GM19438 (cell line): ENCODE results near the gene TPD52L2.
"Not testable (repeated sequence)": the region's sequence is repeated elsewhere in the genome, so short reads cannot be mapped to it uniquely, and the experiment has no call there.

Experiments
- ATAC-seq: cut with Tn5 transposase; IDR thresholded peaks from one replicate; pipeline ENCODE4 v1.9.1; 2021; ENCODE audit warnings: low read depth; ENCODE audit not compliant: unreplicated experiment

TPD52L2 gene

DNA sequence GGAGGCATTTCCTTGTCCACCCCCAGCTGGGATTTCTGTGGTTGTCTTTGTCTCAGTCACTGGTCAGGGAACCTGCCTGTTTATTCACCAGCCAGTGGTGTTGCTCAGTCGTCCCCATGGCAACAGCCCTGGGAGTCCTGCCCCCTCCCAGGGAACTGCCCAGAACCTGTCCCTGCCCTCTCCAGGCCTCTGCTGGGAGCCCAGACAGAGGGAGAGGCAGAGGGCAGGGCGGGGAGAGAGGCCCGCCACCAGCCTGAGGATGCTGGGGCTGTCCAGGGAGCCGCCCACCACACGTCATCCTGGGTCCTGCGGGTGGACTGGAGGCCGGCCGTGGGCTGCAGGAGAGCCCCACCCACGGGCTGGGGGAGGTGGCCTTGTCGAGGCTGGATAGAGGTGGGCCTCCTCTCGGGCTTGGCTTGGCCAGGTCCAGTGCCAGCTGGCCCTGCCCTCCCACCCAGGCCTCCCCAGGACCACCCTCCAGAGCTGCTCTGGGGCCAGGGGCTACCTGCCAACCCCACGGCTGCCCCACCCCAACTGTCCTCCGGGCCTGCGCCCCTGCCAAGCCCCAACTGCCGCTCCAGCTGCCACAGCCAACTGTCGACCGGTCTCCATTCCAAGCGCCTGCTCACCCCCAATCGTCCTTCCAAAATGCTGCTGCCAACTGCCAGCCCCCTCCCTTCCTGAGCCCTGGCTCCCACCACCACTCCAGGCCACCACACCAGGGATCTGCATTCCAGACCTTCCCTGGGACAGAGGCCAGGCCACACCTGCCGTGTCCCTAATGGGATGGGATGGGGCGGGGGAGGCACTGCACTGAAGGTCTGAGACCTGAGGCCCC lies 29.8 kb upstream of the TPD52L2 start:
- no peak for ATAC-seq

DNA sequence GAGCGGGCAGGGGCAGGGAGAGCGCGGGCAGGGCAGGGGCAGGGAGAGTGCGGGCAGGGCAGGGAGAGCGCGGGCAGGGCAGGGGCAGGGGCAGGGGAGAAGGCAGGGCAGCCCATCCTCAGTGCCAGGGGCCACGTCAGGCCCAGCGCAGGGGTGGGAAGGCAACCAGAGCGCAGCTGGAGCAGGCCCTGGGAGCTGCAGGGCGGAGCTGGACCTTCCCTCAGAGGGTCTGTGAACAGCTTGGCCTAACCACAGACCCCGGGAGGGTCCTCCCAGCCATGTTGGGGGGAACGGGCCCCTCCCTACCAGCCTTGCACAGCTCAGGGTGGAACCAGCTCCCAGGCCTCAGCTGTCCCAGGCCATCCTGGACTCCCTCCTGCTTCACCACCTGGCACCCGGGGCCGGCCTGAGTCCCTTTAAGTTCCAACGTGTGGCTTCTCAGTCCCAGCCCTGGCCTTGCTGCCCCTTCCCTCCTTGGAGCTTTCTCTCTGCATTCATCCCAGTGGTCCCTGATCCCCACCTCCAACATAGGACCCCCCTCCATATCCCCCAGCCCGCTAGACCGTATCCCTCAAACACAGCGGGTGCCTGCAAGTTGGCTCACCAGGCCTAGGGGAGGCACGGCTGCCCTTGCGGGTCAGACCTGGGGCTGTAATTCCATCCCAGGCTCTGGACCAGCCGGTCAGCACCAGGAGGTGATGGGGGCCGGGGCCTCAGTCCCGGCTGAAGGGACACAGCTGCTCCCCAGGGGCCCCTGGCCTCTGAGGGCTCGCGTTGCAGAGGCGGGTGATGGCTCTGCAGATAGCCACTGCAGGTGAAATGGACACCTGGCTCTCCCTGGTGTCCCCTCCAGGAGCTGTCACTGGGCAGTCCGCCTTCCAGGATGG lies 28.4 kb upstream of the TPD52L2 start:
- no peak for ATAC-seq

DNA sequence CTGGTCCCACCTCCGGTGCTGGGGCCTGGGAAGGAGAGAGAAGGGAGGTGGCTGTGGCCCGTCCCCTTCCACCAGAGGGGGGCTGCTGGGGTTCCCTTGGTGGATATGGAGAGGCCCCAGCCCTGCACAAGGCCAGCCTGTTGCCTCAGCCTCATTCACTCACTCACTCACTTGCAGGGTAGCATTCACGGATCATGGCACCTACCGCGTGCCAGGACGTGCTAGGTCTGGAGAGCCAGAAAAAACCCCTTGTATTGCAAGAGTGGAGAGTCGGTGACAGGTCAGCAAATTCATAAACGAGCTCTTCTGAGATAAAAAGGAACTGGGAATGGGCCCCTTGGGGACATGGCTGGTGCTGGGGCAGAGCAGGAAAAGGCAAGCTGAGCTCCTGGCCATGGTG lies 27.6 kb upstream of the TPD52L2 start:
- no peak for ATAC-seq

DNA sequence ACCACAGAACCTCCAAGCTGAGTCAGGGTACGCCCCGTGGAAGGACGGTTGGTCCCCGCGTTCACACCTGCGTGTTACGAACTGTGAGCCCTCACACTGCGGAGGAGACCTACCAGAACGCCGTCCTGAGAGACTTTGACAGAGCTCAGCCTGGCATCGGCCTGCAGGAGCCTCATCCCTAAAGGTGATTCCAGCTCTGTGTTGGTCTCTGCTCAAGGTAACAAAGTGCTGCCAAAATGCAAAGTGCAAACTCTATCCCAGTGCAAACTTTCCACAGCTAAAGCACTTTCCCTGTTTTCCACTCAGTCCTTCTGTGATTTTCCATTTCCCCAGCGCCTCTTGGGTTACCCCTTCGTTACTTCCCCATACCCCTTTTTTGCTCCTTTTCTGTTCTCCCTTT lies 25.4 kb upstream of the TPD52L2 start:
- ATAC-seq = no peak

DNA sequence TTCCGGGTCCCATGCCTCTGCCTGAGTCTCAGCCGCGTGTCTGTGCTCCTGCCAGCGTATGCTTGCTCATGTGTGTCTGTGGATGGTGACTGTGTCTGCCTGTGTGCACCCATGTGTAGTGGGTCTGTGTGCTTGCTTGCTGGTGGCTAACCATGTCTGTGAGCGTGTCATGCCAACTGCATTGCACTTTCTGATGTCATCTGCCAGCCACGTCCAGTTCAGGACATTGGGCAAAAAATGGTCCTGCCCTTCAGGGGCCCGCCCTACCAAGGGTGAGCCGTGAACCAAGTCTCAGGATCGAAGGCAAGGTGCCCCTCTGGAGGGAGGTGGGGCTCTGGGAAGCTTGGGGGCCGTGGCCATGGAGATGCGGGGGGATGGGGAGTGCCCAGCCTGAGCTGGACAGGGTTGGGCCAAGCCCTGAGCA lies 24.7 kb upstream of the TPD52L2 start:
- no peak for ATAC-seq

DNA sequence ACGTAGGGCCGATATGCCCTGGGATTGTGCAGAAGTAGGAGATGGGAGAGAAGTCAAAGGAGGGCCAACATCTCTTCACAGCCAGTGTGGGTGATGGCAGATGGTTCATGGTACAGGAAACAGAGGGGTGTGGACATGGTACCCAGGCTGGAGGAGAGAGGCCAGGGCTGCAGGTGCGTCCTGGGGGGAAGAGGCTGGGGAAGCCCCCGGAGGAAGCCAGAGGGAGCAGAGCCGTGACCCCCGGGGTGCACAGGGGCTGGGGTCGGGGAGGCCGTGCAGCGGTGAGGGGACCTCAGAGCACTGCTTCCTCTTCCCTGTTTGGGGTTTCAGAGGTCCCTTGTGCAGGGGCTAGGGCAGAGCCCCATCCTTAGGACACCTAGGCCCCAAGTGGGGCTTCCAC lies 22.8 kb upstream of the TPD52L2 start:
- ATAC-seq = no peak

DNA sequence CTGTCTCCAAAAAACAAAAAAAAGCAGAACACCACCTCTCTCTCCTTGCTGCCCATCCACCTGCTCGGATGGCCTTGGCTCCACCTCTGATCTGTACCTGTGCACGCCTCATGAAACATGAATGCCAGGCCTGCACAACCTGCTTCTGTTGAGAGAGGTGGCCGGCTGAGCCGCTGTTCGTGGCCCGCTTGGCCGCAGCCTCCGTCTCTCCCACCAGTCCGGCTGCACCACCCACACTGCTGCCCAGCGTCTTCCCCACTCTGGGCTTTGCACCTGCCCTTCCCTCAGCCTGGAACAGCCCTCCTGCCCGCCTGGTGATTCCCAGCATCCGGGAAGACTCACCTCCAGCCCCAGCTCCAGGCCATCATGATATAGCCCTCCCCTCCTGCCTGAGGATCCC lies 21.8 kb upstream of the TPD52L2 start:
- no peak for ATAC-seq

DNA sequence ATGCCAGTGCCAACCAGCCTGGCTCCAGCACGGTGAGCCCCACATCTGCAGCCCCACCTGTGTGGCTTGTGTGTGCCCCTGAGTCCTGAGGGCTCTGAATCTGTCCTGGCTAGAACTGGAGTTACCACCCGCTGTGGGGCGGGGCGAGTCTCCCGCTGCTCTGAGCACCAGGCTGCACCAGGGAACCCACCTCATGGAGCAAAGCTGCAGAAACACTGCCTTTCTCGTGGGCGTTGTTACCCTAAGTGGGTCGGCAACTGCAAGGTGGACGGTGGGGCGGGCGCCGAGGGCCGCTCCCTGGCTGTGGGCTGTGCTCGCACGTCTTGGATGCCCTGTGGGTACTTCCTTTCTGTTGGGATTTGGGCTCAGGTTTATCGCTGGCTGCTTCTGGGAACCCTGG lies 21.3 kb upstream of the TPD52L2 start:
- ATAC-seq = no peak

DNA sequence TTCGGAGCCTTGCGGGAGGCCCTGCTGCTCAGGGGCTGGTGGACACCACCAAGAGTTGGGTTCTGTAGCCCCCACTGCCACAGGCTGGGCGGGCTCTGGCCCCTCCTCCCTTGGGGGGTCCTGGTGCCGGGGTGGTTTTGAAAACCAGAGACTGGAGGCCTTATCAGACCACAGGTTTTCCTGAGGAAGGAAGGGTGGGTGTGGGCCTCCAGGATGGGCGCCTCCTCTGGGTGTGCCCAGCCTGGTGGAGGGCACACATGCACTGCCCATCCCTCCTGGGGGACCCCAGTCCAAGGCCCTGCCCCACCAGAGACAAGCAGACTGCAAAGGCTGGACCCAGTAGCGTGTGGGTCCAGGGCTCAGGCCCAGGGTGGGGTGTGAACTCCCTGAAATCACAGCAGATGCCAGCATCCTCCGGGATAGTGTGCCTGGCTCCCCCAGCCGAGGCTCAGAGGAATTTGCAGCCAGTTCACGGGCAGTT lies 20.5 kb upstream of the TPD52L2 start:
- ATAC-seq = no peak

DNA sequence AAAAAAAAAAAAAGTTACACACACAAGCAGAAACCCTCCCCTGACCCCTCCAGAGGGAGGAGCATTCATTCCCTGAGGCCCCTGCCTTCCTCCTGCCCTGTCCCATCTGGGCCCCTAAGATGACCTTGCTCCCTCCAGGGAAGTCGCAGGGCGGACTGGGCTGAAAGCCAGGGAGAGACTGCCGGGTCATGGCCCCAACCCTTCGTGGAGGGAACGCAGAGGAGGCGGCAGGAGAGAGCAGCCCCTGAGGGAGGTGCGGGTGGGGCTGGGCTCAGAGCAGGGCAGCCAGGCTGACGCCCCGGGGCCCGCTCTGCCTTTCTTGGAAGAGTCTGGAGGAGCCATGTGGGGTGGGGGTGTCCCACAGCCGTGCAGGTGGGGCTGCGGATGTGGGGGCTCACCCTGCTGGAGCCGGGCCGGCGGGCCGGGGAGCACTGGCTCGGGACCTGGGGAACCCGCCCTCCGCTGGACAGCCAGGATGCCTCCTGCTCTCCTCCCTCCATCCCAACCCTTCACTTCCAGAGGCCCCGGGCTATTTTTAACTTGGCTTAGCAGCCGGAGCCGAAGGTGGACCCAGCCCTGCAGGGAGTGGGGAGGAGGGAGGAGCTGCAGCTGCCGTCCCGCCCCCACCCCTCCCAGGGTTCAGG lies 18.8 kb upstream of the TPD52L2 start:
- no peak for ATAC-seq

DNA sequence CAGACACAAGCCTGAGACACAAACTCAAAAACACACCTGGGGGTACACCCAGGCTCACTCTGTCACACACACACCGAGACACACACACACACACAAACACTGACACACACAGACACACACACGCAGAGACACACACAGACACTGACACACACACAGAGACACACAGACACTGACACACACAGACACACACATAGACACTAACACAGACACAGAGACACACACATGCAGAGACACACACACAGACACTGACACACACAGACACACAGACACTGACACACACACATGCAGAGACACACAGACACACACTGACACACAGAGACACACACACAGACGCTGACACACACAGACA lies 18.2 kb upstream of the TPD52L2 start:
- ATAC-seq = no peak

DNA sequence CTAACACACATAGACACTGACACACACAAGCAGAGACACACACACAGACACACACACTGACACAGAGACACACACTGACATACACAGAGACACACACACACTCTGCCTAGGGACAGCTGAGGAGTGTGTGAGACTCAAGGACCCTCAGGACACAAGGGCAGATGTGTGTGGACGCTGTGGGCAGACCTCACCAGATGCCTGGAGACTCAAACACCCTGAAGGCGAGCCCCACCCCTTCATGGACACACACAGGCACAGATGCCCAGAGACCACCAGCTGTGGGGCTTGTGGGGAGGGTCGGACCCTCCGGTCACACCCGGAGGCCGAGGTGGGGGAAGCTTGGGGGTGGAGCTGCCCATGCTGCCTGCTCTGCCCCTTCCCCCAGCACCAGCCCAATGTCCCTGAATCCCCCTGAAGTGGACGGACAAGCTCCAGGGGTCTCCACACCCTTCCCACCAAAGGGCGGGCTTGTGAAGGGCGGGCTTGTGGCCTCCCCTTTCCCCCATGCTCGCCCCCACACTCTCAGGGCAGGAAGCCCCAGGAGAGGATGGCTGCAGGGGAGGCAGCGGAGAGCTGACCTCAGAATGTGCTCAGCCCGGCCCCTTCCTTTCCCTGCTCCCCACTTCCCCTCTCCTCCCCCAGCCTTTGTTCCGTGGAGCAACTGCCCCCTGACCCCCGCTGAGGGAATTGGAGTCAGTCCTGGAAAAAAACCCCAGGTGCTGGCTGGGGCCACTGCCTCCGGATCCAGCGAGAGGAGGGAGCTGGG lies 17.6 kb upstream of the TPD52L2 start:
- no peak for ATAC-seq

DNA sequence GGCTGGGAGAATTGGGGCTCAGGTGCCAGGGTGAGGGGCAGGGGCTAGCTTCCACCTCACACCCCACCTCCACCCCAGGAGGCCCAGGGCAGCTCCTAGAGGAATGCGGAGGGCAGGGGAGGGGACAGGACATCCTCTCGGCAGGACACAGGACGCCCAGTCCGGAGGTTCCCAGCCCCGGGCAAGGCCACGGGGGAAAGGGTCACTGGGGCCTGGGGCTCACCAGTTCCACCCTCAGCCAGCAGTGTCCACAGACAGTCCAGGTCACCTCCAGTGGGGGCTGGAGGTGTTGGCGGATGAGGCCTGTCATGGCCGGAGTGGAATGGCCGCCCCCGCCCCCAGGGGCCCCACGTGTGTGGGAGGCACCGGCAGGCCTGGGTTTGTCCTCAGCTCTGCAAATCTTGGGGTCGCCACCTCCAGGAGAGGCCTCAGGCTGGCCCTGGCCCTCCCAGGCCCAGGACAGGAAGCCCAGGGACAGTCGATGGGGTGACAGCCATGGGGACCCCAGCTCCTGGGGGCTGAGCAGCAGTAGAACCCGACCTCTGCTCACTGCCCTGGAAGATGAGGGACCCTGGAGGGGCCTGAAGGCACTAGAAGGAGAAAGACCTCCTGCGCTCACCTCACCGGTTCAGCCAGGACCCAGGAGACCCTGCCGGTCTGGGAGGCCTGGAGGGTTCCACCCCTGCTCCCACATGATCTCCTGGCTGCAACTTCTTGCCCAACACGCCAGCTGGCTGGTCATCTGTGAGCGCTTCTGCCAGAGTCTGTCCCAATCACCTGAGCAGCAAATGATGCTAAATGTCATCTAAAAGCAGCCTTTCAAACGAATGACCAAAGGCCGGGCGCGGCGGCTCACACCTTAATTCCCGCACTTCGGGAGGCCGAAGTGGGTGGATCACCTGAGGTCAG lies 16.8 kb upstream of the TPD52L2 start:
- ATAC-seq = no peak

DNA sequence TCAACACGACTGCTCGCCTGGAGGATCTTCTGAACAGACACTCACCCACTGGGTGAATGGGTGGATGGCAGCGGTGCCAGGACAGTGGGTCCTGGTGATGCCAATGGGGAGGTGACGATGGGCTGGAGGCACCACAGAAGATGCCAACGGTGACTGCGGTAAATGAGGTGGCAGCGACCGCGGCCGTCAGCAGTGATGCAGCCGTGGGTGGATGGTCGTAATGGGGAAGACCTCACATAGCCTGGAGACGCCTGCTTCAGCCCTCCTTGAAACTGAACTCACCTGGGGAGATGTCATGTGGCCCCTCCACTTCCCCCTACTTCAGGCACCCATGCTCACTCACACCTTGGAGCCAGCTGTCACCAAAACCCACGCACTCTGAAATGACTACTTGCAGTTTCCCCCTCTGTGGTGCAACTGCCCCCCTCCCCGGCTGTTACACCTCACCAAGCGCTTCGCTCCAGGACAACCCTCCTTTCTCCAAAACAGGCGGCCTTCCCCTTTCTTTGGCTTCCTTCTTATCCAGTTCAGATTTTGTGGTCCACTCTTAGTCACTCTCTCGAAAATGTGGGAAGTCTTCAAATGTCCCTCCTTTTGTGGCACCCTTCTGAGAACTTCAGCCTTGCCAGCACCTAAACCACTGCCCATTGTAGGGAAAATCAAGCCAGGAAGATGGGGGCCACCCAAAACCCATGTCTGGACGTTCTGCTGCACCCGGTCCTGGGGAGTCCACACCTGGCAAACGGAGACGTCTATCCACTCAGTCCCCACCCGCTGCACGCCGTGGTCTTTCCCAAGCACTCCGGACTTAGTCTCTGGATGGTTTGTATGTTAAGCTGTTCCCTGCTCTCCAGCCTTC lies 14.2 kb upstream of the TPD52L2 start:
- peak; percentile 76 for ATAC-seq

DNA sequence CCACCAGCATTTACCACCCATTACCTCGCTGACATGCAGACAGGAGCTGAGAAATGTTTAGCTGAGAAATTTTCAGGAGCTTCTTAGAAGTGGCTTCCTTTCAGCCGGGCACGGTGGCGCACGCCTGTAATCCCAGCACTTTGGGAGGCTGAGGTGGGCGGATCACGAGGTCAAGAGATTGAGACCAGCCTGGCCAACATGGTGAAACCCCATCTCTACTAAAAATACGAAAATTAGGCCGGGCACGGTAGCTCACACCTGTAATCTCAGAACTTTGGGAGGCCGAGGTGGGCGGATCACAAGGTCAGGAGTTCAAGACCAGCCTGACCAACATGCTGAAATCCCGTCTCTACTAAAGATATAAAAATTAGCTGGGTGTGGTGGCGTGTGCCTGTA lies 13.5 kb upstream of the TPD52L2 start:
- not testable (repeated sequence) for ATAC-seq

DNA sequence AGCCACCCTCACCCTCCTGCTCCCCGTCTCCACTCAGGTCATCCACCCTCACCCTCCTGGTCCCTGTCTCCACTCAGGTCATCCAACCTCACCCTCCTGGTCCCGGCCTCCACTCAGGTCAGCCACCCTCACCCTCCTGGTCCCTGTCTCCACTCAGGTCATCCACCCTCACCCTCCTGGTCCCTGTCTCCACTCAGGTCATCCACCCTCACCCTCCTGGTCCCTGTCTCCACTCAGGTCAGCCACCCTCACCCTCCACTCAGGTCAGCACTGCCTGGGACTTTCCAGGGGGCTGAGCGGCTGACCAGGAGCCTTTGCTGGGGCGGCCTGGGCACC lies 11.4 kb upstream of the TPD52L2 start:
- ATAC-seq = not testable (repeated sequence)

DNA sequence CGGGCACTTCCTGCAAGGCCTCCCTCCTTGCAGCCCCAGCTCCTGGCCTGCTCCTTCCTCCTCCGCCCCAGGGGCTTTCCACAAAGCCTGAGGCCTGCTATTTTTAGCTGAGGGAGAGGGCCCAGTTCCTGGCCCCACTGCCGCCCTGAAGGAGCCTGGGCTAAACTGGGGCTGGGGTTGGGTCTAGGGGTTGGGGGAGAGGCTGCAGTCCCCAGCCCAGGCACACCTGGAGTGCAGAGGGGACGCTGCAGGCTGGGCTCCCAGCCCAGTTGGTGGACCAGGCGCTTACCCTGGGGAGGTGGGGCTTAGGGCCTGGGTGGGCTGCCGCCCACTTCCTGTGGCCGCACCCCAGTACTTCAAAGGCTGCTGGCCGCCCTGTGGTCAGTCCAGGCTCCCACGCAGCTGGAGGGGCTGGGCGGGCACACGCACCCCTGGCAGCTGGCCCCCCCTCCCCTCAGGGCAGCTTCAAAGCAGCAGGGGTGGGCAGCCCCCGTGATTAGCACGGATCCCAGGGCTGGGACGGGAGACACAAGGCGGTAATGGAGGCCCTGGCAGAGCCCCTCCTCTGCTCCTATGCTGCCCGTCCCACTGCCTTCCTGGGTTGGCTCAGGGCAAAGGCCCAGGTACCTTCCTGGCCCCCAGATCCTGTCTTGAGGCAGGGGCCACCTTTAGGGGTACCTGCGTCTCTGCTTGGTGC lies 10.9 kb upstream of the TPD52L2 start:
- ATAC-seq = no peak

DNA sequence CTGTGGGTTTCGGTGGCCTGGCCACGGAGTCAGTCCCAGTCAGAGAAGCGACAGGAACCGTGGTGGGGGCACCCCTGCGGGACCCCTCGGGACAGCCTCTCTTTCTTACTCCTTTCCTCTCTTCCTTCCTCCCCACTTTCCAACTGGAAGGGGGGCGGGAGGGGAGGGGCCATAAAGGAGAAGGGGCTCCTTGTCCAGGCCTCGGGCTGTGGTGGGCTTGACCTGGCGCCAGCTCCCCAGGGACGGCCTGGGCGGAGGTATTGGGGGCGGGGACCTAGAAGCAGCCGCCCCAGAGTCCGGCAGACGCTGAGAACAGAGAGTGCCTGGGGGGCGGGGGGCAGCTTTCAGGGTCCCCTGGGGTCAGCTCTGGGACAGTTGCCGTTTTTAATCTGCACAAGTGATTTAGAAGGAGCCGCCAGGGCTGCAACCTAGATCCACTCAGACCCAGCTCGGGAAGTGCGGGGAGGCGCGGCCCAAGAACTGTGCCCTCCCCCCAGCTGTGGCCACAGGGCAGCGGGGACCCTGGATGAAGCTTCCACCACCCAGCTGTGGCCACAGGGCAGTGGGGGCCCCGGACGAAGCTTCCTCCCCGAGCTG lies 10.2 kb upstream of the TPD52L2 start:
- ATAC-seq = no peak
